Muscle of arm (tissue), 12 donors: ENCODE results near the gene TGFBR2. TPM values are rescaled to one million over a fixed set of nuclear protein-coding genes. Genes with fewer than 3 reads are reported as not detected.
A peak's percentile ranks its signal among the peaks of the same experiment; 100 is the strongest.

ENCODE experiments used
- DNase-seq: peaks from one replicate; pipeline ENCODE4 v3.0.0-alpha.2; 2013
- polyA plus RNA-seq, 12 donors: library from polyadenylated mRNA; unstranded; fragments of 120-200 nt; gene quantifications; one replicate each; pipeline ENCODE4 v1.2.1, GENCODE V29; 2013; ENCODE audit not compliant: insufficient read length in 12 of 12

Gene TGFBR2
- polyA plus RNA-seq, 12 donors, result 55.8 to 139 (median 66.5) TPM

DNA sequence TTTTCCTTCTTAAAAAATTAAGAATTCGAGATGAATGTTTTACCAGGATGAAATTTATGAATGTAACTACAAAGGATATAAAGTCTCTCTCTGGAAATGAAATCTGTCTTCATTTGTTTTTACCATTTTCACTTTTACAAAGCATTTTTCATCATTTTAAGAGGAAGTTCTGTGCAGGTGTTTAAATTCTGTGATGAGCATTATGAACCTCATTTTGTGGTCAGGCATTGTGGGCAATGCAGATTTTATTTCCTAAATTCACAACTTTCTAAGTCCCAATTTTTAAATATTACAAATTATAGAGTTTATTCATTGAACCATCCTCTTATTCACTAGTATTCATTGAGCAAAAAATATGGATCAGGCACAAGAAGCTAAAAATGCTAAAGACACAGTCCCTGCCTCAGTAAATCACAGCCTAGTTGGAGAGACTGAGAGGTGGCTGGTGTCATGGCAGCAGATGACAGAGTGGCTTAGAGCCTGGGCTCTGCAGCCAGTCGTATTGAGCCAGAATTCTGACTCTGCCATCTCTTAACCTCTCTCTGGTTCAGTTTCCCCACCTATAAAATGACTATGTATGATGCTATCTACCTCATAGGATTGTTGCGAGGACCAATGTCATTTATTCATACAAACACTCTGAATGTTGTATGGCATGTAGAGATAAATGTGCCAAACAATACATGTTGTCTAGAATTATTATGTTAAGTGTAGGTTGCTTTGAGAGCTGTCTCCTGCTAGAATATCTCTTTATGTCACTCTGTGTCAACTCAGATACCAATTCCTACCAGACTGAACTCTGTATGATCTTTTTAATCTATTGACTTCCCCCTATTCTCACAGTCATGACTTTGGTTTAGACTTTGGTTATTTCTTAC, 7.5 kb upstream of the TGFBR2 start:
- DNase-seq, result no peak

GRCh38 chr3:30600572-30600971, 5.8 kb upstream of the TGFBR2 start:
- DNase-seq, result no peak

DNA sequence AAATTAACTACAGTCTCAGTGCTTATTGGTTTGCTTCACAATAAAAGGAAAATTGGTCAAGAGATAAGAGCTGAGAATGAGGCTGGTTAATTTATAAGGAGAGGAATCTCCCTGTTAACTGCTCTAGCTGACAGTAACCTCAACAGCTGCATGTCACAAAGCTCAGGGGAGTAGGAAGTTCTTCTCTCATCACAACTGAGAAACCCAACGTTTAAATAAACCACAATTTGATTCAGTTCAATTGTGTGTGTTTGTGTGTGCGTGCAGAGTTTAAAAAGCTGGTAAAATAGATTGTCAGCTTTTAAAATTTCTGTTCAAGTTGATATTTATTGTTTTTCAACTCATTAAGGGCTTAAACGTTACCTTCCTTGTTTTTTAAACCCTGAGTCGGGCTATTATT, 3.5 kb upstream of the TGFBR2 start:
- DNase-seq, result no peak

GRCh38 chr3:30604093-30604492, 2.3 kb upstream of the TGFBR2 start:
- DNase-seq, result no peak

GRCh38 chr3:30604558-30604957, 1.8 kb upstream of the TGFBR2 start:
- DNase-seq, result no peak

DNA sequence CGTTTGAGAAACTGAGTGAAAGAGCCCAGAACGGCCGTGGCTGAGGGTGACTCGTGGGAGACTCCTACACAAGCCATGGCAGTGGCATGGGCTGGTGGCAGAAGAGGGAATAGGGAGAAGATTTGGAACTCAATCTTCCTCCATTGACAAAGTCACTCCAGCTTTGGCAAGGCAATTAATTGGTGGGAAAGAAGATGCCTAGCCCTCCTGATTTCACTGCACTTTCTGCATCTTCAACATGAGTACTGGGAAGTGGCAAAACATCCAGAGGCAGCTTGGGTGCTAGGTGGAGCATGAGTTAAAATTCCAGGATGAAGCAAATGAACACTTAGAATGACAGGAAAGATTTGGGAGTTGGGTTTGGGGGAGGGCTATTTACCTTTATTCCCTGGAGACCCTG, 1.4 kb upstream of the TGFBR2 start:
- DNase-seq, result no peak

DNA sequence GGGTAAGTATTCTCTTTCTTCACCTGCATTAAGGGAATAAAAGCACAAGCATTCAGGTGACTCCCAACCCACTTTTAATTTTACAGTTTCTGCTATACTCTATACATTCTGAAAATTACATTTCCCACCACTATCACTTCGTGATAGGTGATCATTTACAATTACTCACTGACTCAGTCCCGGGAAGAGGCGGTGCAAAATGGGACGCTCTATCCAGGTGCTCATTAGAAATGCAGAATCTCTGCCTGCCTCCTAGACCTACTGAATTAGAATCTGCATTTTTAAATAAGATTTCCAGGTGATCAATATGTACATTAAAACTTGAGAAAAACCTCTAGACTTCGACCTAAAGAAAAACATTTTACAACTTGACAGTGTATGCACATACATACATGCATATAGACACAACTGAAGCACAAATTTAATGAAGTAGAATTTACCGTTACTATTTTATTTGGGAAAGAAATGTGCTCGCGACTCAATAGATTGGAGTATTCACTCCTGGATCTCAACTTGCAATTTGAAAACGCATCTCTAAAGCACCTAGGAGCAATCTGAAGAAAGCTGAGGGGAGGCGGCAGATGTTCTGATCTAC, 598 bp upstream of the TGFBR2 start:
- no peak for DNase-seq

GRCh38 chr3:30607032-30607833, 832 bp downstream of the TGFBR2 start:
- peak; percentile 74 for DNase-seq

GRCh38 chr3:30608598-30608947, 2.2 kb downstream of the TGFBR2 start:
- no peak for DNase-seq

GRCh38 chr3:30609930-30610701, 3.7 kb downstream of the TGFBR2 start:
- DNase-seq, result no peak

DNA sequence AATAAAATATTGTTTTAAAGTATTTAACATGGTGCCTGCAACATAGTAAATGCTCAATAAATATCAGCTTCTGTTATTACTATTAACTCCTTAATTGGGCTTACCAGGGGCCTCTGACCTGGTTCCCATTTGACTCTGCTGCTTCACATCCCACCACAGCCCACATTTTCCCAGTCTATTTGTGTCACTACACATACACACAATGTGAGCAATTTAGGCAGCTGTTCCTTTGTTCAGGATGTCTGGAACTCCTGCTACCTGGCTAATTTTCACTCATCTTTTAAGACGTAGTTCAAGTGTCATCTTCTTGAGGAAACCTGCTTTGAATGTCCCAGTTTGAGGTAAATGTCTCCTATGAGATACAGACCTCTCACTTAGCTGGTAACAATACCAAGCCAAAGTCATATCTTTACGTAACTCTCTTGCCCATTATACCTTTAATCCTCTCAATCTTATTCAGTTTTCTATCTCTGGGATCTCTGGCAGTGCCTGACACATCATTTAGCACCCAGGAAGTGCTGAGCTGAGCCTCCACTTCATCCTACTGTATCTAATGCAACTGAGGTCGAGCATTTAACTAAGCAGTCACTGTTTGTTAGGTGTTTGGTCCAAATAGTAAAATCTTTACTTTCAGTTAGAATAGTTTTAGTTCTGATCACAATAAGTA, 4.4 kb downstream of the TGFBR2 start:
- DNase-seq, result no peak

DNA sequence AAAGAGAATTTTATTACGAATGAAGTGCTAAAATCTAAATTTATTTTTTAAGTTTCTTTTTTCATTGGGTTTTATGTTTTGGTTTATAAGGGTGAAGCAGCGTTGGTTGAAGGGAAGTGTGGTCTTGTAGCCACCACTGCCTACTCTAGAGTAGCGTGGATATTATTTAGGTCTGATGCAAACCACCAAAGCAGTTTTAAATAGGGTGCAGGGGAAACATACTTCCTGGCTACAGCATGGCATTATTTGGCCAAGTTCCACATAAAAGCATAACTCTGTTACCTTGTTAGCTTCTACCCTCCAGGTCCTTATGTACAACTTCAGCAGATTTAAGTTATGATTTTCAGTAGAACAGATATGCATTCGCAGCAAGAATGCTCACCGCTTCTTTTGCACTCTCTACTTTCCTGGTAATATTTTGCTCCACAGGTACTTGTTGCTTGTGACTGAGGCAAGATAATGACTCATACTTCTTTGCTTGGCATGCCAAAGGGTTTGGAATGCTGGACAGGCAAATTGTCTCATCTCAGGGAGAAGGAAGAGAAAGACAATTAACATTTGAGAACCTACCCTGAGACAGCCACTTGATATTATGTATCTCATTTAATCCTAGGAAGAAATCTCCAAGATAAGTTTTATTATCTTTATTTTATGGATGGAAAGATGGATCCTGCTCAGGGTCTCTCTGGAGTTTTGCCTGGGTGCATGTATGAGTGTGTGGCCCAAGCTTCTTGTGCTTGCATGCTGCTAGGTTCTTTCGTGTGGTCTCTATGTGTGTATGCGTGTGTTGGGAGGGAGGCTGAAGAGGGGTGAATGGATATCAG, 5.4 kb downstream of the TGFBR2 start:
- DNase-seq, result no peak

- no peak for DNase-seq
These were observed 6.2 kb downstream of the TGFBR2 start for GRCh38 chr3:30612437-30613132.

GRCh38 chr3:30613133-30613825, 6.9 kb downstream of the TGFBR2 start:
- no peak for DNase-seq

GRCh38 chr3:30614373-30614772, 8.0 kb downstream of the TGFBR2 start:
- DNase-seq, result no peak

DNA sequence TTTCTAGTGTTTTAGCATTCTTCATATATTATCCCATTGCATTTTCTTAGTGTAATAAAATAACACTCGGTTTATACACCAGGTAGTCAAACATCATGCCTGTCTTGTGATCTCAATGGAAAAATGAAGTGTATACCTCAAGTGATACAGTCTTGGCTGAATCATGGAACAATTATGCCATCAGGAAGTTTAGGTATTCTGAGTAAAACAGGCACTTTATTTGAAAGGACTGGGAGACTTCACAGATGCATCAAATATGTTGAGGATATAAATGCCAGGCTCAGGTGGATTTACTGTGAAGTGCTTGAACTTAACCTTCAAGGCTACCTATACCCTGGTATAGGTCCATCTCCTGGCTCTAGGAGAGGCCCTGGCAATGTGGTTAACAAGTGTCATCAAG, 8.5 kb downstream of the TGFBR2 start:
- DNase-seq, result no peak

- no peak for DNase-seq
These were observed 9.4 kb downstream of the TGFBR2 start for GRCh38 chr3:30615615-30616346.

- DNase-seq, result no peak
These were observed 10.1 kb downstream of the TGFBR2 start for GRCh38 chr3:30616347-30617027.
